ENCODE data around the gene TPR. TPM values are rescaled to one million over a fixed set of nuclear protein-coding genes. Genes with fewer than 3 reads are reported as not detected.

TPR gene
- total RNA-seq, result 32.3 and 38.5 TPM in 2 replicates

DNA sequence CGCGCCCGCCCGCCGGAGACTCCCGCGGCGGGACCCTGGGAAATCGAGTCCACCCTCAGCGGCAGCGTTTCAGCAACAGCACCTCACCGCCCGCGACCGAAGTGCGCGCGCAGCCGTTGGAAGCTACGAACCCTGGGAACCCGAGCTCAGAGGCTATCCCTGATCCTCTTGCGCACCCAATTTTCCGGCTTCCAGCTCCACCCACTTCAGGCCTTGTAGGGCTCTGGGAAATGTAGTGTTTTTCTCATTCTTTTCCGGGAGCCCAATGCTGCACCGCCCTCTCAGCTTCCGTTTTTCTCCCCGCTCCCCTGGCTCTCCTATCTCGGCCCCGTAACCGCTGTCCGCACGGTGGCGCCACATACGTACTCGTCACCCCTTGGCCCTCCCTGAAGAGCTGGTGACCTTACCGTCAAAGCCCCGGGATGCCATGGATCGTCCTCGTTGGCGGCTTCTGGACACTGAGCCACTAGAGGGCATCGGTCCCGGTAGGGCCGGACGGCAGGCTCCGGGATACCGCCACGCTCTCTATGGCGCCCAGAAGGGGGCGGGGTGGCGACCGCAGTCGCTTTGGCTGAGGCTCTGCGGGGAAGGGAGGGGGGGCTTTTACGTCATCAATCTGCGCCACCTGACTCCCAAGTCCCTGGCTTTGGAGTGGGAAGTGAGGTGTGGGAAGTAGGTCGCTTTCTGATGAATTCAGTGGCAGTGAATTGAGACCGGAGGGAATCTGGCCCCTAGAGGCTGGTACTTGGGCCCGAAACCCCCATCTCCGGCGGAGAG is at the start of gene TPR, which contains the start of gene ODR4:
Gene TPR, minus strand, starts transcription at position 102 of the 777 bp plus-strand sequence. CDS start 225 bp downstream, outside the sequence.
Gene ODR4, plus strand, starts transcription at position 687 of the 777 bp plus-strand sequence. CDS start 3,948 bp downstream, outside the sequence.

DNA sequence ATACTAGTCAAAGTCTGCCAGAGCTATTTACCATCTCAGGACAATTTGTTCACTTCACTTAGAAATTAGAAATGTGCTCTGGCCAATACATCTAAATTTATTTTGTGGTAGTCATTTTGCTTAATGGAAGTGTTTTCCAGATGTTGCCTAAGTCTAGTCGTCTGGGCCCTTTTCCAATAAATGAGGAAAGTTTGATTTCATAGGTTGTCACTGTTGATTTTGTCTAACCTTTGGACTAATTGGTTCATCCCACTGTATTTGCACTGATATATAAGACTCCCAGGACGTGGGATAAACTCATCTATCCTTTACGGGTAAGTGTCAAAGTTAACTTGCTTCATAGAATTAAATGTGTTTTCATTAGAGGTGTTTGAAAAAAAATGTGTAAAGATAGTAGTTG is 79.1 kb downstream of the TPR start, which contains the start of gene PRG4:
Gene PRG4, plus strand, starts transcription at position 300 of the 400 bp plus-strand sequence.

Other genes with a start within 250 kb of the TPR start
- gene PRG4, start 79.0 kb downstream of the TPR start, total RNA-seq, result under 0.01 and 0.96 TPM in 2 replicates
- 9.8 and 19.7 TPM in 2 replicates for gene ODR4, start 585 bp upstream of the TPR start, total RNA-seq
- not detected in 2 replicates for gene PDC, start 85.9 kb upstream of the TPR start, total RNA-seq